Neural cell (in vitro differentiated cells): ENCODE results near the gene FKBP14. TPM values are rescaled to one million over a fixed set of nuclear protein-coding genes. Genes with fewer than 3 reads are reported as not detected.

Experiments
- H2AFZ ChIP-seq: fragments of 200-600, 300-800 bp; sonication (generic), shearing (Covaris generic); 2 replicates; pipeline ENCODE4 v1.6.0; 2014; ENCODE audit warnings: low read depth, mild to moderate bottlenecking, antibody characterized with exemption, low read length, moderate library complexity
- H3F3A ChIP-seq: fragments of 200-600 bp; shearing (Covaris generic); 2 replicates; pipeline ENCODE4 v1.6.1; 2016; ENCODE audit warnings: mild to moderate bottlenecking, moderate library complexity, mixed read lengths, antibody characterized with exemption, low read length; ENCODE audit not compliant: insufficient read depth, poor library complexity, severe bottlenecking
- H3K27ac ChIP-seq: fragments of 200-600, 300-800 bp; sonication (generic), shearing (Covaris generic); 2 replicates; pipeline ENCODE4 v1.5.1; 2014; ENCODE audit warnings: mild to moderate bottlenecking, low read length, moderate library complexity
- H3K27me3 ChIP-seq: fragments of 300-800, 200-600 bp; sonication (generic), shearing (Covaris generic); 2 replicates; pipeline ENCODE4 v1.6.0; 2014; ENCODE audit warnings: mild to moderate bottlenecking, low read depth, low read length, moderate library complexity; ENCODE audit not compliant: insufficient read depth
- H3K36me3 ChIP-seq: fragments of 300-800, 200-600 bp; sonication (generic), shearing (Covaris generic); 2 replicates; pipeline ENCODE4 v1.5.1; 2014; ENCODE audit warnings: mild to moderate bottlenecking, antibody characterized with exemption, low read length, moderate library complexity; ENCODE audit not compliant: insufficient read depth
- H3K4me2 ChIP-seq: fragments of 300-800, 200-600 bp; sonication (generic), shearing (Covaris generic); 2 replicates; pipeline ENCODE4 v1.6.0; 2014; ENCODE audit warnings: mild to moderate bottlenecking, low read length
- H3K4me3 ChIP-seq: fragments of 300-800, 200-600 bp; sonication (generic), shearing (Covaris generic); 2 replicates; pipeline ENCODE4 v1.5.1; 2014; ENCODE audit warnings: mild to moderate bottlenecking, low read length, moderate library complexity
- H3K79me2 ChIP-seq: fragments of 200-600 bp; shearing (Covaris generic); replicated peaks from 2 replicates; pipeline ENCODE4 v1.6.0; 2014; ENCODE audit warnings: mild to moderate bottlenecking, low read length, moderate library complexity; ENCODE audit not compliant: insufficient read depth
- H3K9ac ChIP-seq: fragments of 300-800, 200-600 bp; sonication (generic), shearing (Covaris generic); 2 replicates; pipeline ENCODE4 v1.6.1; 2016; ENCODE audit warnings: mild to moderate bottlenecking, low read length, mixed read lengths
- H3K9me2 ChIP-seq: fragments of 200-600 bp; shearing (Covaris generic); 2 replicates; pipeline ENCODE4 v1.6.1; 2016; ENCODE audit warnings: mild to moderate bottlenecking, low read length, mixed read lengths; ENCODE audit not compliant: insufficient read depth
- H3K9me3 ChIP-seq: fragments of 200-600, 300-800 bp; sonication (generic), shearing (Covaris generic); 2 replicates; pipeline ENCODE4 v1.6.1; 2016; ENCODE audit warnings: mild to moderate bottlenecking, mixed run types, low read length, moderate library complexity, mixed read lengths
- H4K20me1 ChIP-seq: fragments of 200-600 bp; shearing (Covaris generic); 2 replicates; pipeline ENCODE4 v1.6.1; 2016; ENCODE audit warnings: mild to moderate bottlenecking, mixed run types; ENCODE audit not compliant: insufficient read depth
- CTCF ChIP-seq: fragments of 450-650 bp; IDR thresholded peaks from 2 replicates; pipeline ENCODE4 v1.5.1; 2014; ENCODE audit warnings: antibody characterized with exemption, mild to moderate bottlenecking, moderate library complexity; ENCODE audit not compliant: poor library complexity, severe bottlenecking
- EP300 ChIP-seq: fragments of 450-650 bp; conservative IDR thresholded peaks from 2 replicates; pipeline ENCODE4 v1.6.1; 2014; ENCODE audit warnings: antibody characterized with exemption, mild to moderate bottlenecking, moderate library complexity; ENCODE audit not compliant: poor library complexity, severe bottlenecking
- EZH2 ChIP-seq: fragments of 200-600, 300-800 bp; shearing (Covaris generic), sonication (generic); IDR thresholded peaks from 2 replicates; pipeline ENCODE4 v1.6.1; 2014; ENCODE audit warnings: antibody characterized with exemption, low read length, borderline replicate concordance, mild to moderate bottlenecking; ENCODE audit not compliant: insufficient read depth, poor library complexity, severe bottlenecking
- MXI1 ChIP-seq: fragments of 450-650 bp; conservative IDR thresholded peaks from 2 replicates; pipeline ENCODE4 v1.6.1; 2014; ENCODE audit warnings: antibody characterized with exemption, mild to moderate bottlenecking; ENCODE audit not compliant: poor library complexity, severe bottlenecking
- POLR2AphosphoS5 ChIP-seq: IDR thresholded peaks from 2 replicates; pipeline ENCODE4 v1.6.1; 2012
- RAD21 ChIP-seq: fragments of 450-650 bp; conservative IDR thresholded peaks from 2 replicates; pipeline ENCODE4 v1.6.1; 2014; ENCODE audit warnings: antibody characterized with exemption, mild to moderate bottlenecking, moderate library complexity
- REST ChIP-seq: IDR thresholded peaks from 2 replicates; pipeline ENCODE4 v1.6.1; 2012; ENCODE audit warnings: borderline replicate concordance
- SMC3 ChIP-seq: fragments of 450-650 bp; conservative IDR thresholded peaks from 2 replicates; pipeline ENCODE4 v1.6.1; 2014; ENCODE audit warnings: antibody characterized with exemption, mild to moderate bottlenecking, moderate library complexity; ENCODE audit not compliant: poor library complexity
- TAF1 ChIP-seq: IDR thresholded peaks from 2 replicates; pipeline ENCODE4 v1.6.1; 2012; ENCODE audit warnings: low read depth
- polyA plus RNA-seq: library from polyadenylated mRNA; depleted of rRNA; stranded (reverse); fragments of >200 nt; gene quantifications from 2 replicates; pipeline ENCODE4 v1.2.3, GENCODE V29; 2014

FKBP14 gene
- polyA plus RNA-seq, 1 donor from 2014 or later: 36.7 TPM

GRCh38 chr7:29987811-29988317 is 38.6 kb downstream of the FKBP14 start:
- no peaks in the 10 kb centered on the region for H3F3A ChIP-seq
- no peaks in the 10 kb centered on the region for H4K20me1 ChIP-seq
- peaks cover 56% of the 10 kb centered on the region for H3K79me2 ChIP-seq
- TF ChIP-seq REST: peak; percentile 7
- no peak for TF ChIP-seq MXI1
- H3K9me3 ChIP-seq: peaks cover 2% of the 10 kb centered on the region
- H3K27ac ChIP-seq: peak overlapping the region; percentile 90
- H3K36me3 ChIP-seq: no peaks in the 10 kb centered on the region
- H3K9ac ChIP-seq: peak overlapping the region; percentile 97
- H3K4me3 ChIP-seq: peak overlapping the region; percentile 99
- H3K27me3 ChIP-seq: no peaks in the 10 kb centered on the region
- H2AFZ ChIP-seq: no peak overlapping the region
- peak overlapping the region; percentile 77 for H3K4me2 ChIP-seq
- no peaks in the 10 kb centered on the region for H3K9me2 ChIP-seq

DNA sequence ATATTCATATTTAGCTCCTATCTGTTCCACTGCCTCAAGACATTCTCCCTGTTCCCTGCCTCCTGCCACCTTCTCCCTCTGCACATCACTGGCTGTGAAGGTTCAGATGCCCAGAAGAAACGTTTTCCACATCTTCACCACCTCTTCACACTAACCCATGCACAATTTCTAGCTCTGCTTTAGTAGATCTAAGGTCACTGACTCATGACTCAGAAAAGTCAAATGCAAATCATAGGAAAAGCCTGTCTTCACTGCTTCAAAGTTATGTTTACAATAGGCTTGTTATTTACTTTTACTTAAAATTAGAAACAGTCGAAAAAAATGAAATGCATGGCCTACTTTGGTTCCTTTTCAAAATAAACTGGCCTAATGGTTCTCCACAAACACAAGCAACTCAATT is 39.4 kb downstream of the FKBP14 start:
- Histone ChIP-seq H3K9me3 (no peaks in the 10 kb centered on the region), H3K27ac (no peak overlapping the region), H2AFZ (no peak overlapping the region), H3K36me3 (no peaks in the 10 kb centered on the region), H3K4me3 (peak overlapping the region; percentile 99), H3K9me2 (no peaks in the 10 kb centered on the region), H3K79me2 (peaks cover 62% of the 10 kb centered on the region), H3K9ac (no peak overlapping the region), H3K27me3 (no peaks in the 10 kb centered on the region), H4K20me1 (no peaks in the 10 kb centered on the region), H3F3A (no peaks in the 10 kb centered on the region), H3K4me2 (peak overlapping the region; percentile 77)
- no peak for TF ChIP-seq TAF1
- TF ChIP-seq POLR2AphosphoS5: no peak
- no peak for TF ChIP-seq EZH2
- TF ChIP-seq SMC3: no peak
- no peak for TF ChIP-seq CTCF
- no peak for TF ChIP-seq MXI1
- TF ChIP-seq EP300: no peak
- TF ChIP-seq RAD21: no peak
- TF ChIP-seq REST: no peak
